Skeletal muscle tissue (tissue), 4 donors: ENCODE data around the gene SPATC1L. TPM values are rescaled to one million over a fixed set of nuclear protein-coding genes. Genes with fewer than 3 reads are reported as not detected.

Experiments used
- H3K27ac ChIP-seq: one replicate; pipeline ENCODE4 v1.7.0; 2013; ENCODE audit warnings: mild to moderate bottlenecking, low read depth, low read length, inconsistent platforms
- H3K27me3 ChIP-seq, 3 donors: one replicate each; pipeline ENCODE4 v1.7.0; 2013; ENCODE audit warnings: low read length in 3 of 3; ENCODE audit not compliant: control insufficient read depth in 3 of 3, insufficient read depth in 3 of 3
- H3K36me3 ChIP-seq, 3 donors: one replicate each; pipeline ENCODE4 v1.7.0; 2013; ENCODE audit warnings: low read length in 3 of 3; ENCODE audit not compliant: control insufficient read depth in 3 of 3, insufficient read depth in 3 of 3
- H3K4me1 ChIP-seq, 3 donors: one replicate each; pipeline ENCODE4 v1.7.0; 2013; ENCODE audit warnings: low read length in 3 of 3, mild to moderate bottlenecking in 3 of 3; ENCODE audit not compliant: control insufficient read depth in 3 of 3, insufficient read depth in 3 of 3
- H3K4me3 ChIP-seq, 3 donors: one replicate each; pipeline ENCODE4 v1.7.0; 2013; ENCODE audit warnings: low read length in 3 of 3
- H3K9ac ChIP-seq, 3 donors: one replicate each; pipeline ENCODE4 v1.7.0; 2013; ENCODE audit warnings: low read length in 3 of 3, mild to moderate bottlenecking in 3 of 3, moderate library complexity in 2 of 3, low read depth in 1 of 3
- H3K9me3 ChIP-seq, 3 donors: one replicate each; pipeline ENCODE4 v1.7.0; 2013; ENCODE audit warnings: low read length in 3 of 3; ENCODE audit not compliant: control insufficient read depth in 3 of 3
- total RNA-seq: library from RNA; depleted of rRNA; stranded (reverse); fragments of >200 nt; gene quantifications from one replicate; pipeline ENCODE4 v1.2.3, GENCODE V29; 2014
- donor health status: Osteomylitis.

The SPATC1L gene
- total RNA-seq, 1 donor from 2014 or later: 1.6 TPM

GRCh38 chr21:46160907-46161632 is 23.2 kb downstream of the SPATC1L start:
- H3K4me3 ChIP-seq: no peak overlapping the region
- H3K9ac ChIP-seq: no peak overlapping the region
- H3K27me3 ChIP-seq: peaks cover 0 to 5% (median 0%) of the 10 kb centered on the region in 3 donors
- no peak overlapping the region for H3K27ac ChIP-seq
- H3K9me3 ChIP-seq: no peaks in the 10 kb centered on the region
- no peaks in the 10 kb centered on the region for H3K36me3 ChIP-seq
- H3K4me1 ChIP-seq: no peaks in the 10 kb centered on the region

DNA sequence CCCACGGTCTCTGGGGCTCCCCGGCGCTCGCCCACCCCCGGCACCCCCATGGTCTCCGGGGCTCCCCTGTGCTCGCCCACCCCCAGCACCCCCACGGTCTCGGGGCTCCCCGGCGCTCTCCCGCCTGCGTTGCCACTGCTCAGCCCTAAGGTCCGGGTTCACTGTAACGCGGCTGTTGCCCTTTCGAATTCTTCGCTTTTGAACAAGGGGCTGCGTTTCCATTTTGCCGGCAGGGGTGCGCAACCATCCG is 23.7 kb downstream of the SPATC1L start:
- H3K27me3 ChIP-seq: peaks cover 0 to 5% (median 0%) of the 10 kb centered on the region in 3 donors
- H3K36me3 ChIP-seq: no peaks in the 10 kb centered on the region

DNA sequence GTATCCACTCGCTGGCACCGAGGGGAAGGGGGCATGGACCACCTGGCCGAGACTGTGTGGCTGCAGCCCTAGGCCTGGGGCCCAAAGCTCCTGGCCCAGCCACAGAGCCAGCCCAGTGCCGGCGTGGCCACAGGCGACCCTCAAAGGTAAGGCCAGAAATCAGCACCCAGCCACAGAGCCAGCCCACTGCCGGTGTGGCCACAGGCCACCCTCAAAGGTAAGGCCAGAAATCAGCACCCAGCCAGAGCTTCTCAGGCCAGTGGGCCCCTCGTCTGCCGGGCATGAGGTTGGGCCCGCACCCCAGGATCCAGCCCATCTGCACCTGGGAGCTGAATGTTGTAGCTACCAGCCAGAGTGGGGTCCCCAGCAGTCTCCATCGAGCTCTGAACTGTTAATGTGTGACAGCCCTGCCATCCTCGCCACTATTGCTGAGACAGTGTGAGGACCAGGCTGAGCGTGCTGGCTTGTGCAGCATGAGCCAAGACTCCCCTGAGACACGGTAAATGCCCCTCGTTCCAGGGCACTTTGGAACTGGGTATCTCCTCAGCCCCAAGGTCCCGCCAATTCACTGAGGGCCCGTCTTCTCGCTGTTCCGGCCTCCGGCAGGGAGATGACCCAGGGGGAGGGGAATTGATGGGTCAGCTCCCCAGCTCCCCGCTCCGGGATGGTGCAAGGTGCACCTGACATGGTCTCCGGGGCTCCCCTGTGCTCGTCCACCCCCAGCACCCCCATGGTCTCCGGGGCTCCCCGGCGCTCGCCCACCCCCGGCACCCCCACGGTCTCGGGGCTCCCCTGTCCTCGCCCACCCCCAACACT is 24.2 kb downstream of the SPATC1L start:
- H3K9me3 ChIP-seq: no peaks in the 10 kb centered on the region
- H3K4me1 ChIP-seq: no peaks in the 10 kb centered on the region
- no peaks in the 10 kb centered on the region for H3K36me3 ChIP-seq
- no peak overlapping the region for H3K4me3 ChIP-seq
- H3K27ac ChIP-seq: no peak overlapping the region
- H3K27me3 ChIP-seq: peaks cover 0 to 5% (median 0%) of the 10 kb centered on the region in 3 donors
- H3K9ac ChIP-seq: no peak overlapping the region

More for the DNA sequence above, 23.7 kb downstream of the SPATC1L start:
- Histone ChIP-seq H3K9me3 (no peaks in the 10 kb centered on the region), H3K27ac (no peak overlapping the region), H3K4me3 (no peak overlapping the region), H3K9ac (no peak overlapping the region), H3K4me1 (no peaks in the 10 kb centered on the region)

DNA sequence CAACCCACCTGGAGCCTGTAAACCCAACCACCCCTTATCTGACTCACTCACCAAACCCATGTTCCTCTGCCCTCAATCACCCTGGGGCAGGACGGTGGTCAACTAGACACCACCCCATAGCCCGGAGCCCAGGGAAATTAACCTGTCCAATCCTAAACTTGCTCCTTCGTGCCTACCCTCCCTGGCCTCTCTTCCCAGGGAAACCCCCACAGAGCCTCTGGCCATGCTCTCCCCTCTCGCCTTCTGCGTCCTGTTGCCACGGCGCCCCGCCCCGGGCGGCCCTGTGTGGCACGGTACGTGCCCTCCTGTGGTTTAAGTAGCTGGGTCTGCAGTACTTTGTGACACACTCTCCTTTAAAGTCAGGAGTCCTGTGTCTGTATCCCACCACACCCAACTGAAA is 24.9 kb downstream of the SPATC1L start:
- H3K4me3 ChIP-seq: no peak overlapping the region
- H3K9me3 ChIP-seq: no peaks in the 10 kb centered on the region
- no peak overlapping the region for H3K9ac ChIP-seq
- H3K27me3 ChIP-seq: peaks cover 0 to 5% (median 0%) of the 10 kb centered on the region in 3 donors
- no peak overlapping the region for H3K27ac ChIP-seq
- H3K36me3 ChIP-seq: no peaks in the 10 kb centered on the region
- no peaks in the 10 kb centered on the region for H3K4me1 ChIP-seq

DNA sequence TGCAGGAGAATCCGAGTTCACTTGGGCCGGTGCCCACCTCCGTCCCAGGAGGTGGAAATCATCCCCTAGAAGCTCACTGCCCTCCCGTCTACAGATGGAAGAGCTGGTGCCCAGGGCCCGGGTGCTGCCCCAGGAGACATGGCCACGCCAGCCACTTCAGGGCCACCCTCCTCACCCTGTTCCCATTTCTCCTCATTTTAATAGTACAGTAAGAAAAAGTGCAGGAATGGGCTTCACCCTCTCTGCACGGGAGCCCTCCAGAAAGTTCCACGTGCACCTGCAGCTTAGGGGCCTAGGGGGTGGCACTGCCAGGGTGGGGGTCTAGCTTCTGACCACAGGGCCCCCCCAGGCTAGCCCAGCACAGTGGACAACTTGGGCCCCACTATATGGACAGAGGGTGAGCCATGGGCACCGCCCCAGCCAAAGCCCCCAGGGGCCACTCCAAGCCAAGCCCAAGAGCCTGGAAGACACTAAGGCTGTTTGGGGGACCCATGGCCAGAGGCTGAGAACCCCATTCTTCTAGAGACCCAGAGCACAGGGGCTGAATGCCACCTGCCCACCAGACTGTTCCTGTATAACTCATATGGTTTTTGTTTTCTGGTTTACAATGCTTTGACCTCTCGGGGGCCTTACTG is 25.5 kb downstream of the SPATC1L start:
- Histone ChIP-seq H3K4me3 (no peak overlapping the region), H3K4me1 (no peaks in the 10 kb centered on the region), H3K9me3 (no peaks in the 10 kb centered on the region), H3K9ac (no peak overlapping the region), H3K36me3 (no peaks in the 10 kb centered on the region), H3K27me3 (peaks cover 0 to 5% (median 0%) of the 10 kb centered on the region in 3 donors), H3K27ac (no peak overlapping the region)

GRCh38 chr21:46157987-46158451 is 26.2 kb downstream of the SPATC1L start:
- H3K36me3 ChIP-seq: no peaks in the 10 kb centered on the region
- H3K4me3 ChIP-seq: no peak overlapping the region
- no peaks in the 10 kb centered on the region for H3K9me3 ChIP-seq
- no peak overlapping the region for H3K9ac ChIP-seq
- H3K27ac ChIP-seq: no peak overlapping the region
- H3K4me1 ChIP-seq: peaks cover 0 to 7% (median 6%) of the 10 kb centered on the region in 3 donors
- H3K27me3 ChIP-seq: peaks cover 0 to 5% (median 3%) of the 10 kb centered on the region in 3 donors

GRCh38 chr21:46157396-46157986 is 26.8 kb downstream of the SPATC1L start:
- Histone ChIP-seq H3K9me3 (no peaks in the 10 kb centered on the region), H3K27me3 (peaks cover 0 to 9% (median 3%) of the 10 kb centered on the region in 3 donors), H3K36me3 (no peaks in the 10 kb centered on the region), H3K4me3 (no peak overlapping the region), H3K4me1 (peaks cover 0 to 12% (median 11%) of the 10 kb centered on the region in 3 donors), H3K9ac (no peak overlapping the region), H3K27ac (no peak overlapping the region)

DNA sequence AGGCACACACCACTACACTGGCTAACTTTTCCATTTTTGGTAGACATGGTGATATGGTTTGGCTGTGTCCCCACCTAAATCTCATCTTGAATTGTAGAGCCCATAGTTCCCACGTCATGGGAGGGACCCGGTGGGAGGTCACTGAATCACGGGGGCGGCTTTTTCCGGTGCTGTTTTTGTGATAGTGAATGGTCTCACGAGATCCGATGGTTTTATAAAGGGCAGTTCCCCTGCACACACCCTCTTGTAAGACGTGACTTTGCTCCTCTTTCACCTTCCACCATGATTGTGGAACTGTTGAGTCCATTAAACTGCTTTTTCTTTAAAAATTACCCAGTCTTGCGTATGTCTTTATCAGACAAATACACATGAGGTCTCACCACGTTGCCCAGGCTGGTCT is 27.6 kb downstream of the SPATC1L start:
- Histone ChIP-seq H3K27ac (no peak overlapping the region), H3K9me3 (no peaks in the 10 kb centered on the region), H3K36me3 (no peaks in the 10 kb centered on the region), H3K4me3 (no peak overlapping the region), H3K27me3 (peaks cover 3 to 8% (median 5%) of the 10 kb centered on the region in 3 donors), H3K9ac (no peak overlapping the region), H3K4me1 (peaks cover 0 to 14% (median 11%) of the 10 kb centered on the region in 3 donors)

DNA sequence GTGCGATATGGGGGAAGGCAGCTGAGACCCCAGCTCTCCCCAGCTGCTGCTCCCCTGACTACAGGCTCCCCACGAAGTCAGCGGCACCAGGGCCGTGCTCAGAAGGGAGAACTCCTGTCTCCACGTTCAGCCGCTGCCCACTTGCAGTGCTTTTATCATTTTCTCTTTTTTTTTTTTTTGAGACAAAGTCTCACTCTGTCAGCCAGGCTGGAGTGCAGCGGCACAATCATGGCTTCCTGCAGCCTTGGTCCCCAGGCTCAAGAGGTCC is 27.9 kb downstream of the SPATC1L start:
- H3K4me3 ChIP-seq: no peak overlapping the region
- peaks cover 0 to 14% (median 11%) of the 10 kb centered on the region in 3 donors for H3K4me1 ChIP-seq
- no peak overlapping the region for H3K9ac ChIP-seq
- no peaks in the 10 kb centered on the region for H3K9me3 ChIP-seq
- peaks cover 3 to 5% (median 4%) of the 10 kb centered on the region in 3 donors for H3K27me3 ChIP-seq
- H3K36me3 ChIP-seq: no peaks in the 10 kb centered on the region
- H3K27ac ChIP-seq: no peak overlapping the region
